ENCODE measurements around the gene GPC6. TPM values are rescaled to one million over a fixed set of nuclear protein-coding genes. Genes with fewer than 3 reads are reported as not detected.

The GPC6 gene
- total and polyA plus RNA-seq, 12 donors = 0.15 to 5.4 (median 2.5) TPM

DNA sequence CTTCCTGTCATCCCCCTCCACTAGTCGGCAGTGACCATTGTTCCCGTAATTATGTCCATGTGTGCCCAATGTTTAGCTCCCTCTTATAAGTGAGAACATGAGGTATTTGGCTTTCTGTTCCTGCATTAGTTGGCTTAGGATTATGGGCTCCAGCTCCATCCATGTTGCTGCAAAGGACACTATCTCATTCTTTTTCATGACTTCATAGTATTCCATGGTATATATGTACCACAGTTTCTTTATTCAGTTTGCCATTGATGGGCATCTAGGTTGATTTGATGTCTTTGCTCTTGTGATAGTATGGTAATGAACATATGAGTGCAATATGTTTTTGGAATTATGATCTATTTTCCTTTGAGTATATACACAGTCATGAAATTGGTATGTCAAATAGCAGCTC, 730.8 kb downstream of the GPC6 start:
- Histone ChIP-seq H3K36me3 (no peaks in the 10 kb centered on the region), H3K27ac (no peak overlapping the region), H3K4me3 (no peak overlapping the region), H3K9me3 (peaks cover 0 to 12% (median 0%) of the 10 kb centered on the region in 11 donors), H3K27me3 (no peaks in the 10 kb centered on the region), H3K4me1 (no peaks in the 10 kb centered on the region)
- TF ChIP-seq, protein P1, sequence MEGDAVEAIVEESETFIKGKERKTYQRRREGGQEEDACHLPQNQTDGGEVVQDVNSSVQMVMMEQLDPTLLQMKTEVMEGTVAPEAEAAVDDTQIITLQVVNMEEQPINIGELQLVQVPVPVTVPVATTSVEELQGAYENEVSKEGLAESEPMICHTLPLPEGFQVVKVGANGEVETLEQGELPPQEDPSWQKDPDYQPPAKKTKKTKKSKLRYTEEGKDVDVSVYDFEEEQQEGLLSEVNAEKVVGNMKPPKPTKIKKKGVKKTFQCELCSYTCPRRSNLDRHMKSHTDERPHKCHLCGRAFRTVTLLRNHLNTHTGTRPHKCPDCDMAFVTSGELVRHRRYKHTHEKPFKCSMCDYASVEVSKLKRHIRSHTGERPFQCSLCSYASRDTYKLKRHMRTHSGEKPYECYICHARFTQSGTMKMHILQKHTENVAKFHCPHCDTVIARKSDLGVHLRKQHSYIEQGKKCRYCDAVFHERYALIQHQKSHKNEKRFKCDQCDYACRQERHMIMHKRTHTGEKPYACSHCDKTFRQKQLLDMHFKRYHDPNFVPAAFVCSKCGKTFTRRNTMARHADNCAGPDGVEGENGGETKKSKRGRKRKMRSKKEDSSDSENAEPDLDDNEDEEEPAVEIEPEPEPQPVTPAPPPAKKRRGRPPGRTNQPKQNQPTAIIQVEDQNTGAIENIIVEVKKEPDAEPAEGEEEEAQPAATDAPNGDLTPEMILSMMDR (IDR thresholded peaks at IDR 0.05) = no peak
- intact Hi-C loops (cut with DNase I) = no loop called here
- 94 to 97% methylated on average over 2 of the region's 2 CpGs for WGBS, 2 donors
- DNase-seq = no peak
- no peak for ATAC-seq

DNA sequence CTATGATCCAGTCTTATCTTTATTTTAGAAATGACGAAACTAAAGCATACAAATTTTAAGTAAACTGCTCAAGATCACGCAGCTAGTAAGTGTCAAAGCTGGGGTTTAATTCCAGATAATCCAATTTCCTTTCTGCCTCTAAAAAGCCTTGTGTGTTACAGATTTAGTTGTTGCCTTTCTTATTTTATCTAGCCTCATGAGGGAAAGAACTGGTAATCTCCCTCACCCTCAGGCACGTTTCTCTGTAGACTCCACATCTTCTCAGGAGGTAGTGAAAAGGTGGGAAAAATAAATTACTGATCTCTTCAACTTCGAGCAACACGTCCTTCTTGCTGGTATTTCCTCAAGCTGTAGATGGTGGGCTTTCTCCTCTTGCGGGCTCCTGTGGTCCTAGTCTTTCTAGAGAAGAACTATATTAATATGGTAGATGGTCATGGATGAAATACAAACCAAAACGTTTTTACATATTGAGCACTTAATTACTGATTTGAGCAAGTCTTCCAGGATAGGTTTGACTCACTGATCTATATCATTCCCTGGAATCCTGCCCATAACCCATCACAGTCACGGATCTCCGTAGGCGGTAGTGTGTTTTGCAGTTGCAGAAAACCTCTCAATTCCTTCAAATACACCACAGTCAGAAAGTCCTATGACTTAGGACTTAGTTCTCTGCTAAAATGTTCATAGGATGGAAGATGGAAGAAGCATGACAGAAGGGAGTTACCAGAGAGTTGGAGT, 733.4 kb downstream of the GPC6 start:
- Histone ChIP-seq H3K27ac (no peak overlapping the region), H3K9me3 (peaks cover 0 to 12% (median 0%) of the 10 kb centered on the region in 11 donors), H3K27me3 (no peaks in the 10 kb centered on the region), H3K4me1 (no peaks in the 10 kb centered on the region), H3K36me3 (no peaks in the 10 kb centered on the region), H3K4me3 (no peak overlapping the region)
- WGBS, 2 donors = 76 to 83% methylated on average over 10 of the region's 10 CpGs
- intact Hi-C loops (cut with DNase I) = no loop called here
- ATAC-seq (no peak), DNase-seq (no peak)
- TF ChIP-seq, protein P1 (IDR thresholded peaks at IDR 0.05) = no peak

DNA sequence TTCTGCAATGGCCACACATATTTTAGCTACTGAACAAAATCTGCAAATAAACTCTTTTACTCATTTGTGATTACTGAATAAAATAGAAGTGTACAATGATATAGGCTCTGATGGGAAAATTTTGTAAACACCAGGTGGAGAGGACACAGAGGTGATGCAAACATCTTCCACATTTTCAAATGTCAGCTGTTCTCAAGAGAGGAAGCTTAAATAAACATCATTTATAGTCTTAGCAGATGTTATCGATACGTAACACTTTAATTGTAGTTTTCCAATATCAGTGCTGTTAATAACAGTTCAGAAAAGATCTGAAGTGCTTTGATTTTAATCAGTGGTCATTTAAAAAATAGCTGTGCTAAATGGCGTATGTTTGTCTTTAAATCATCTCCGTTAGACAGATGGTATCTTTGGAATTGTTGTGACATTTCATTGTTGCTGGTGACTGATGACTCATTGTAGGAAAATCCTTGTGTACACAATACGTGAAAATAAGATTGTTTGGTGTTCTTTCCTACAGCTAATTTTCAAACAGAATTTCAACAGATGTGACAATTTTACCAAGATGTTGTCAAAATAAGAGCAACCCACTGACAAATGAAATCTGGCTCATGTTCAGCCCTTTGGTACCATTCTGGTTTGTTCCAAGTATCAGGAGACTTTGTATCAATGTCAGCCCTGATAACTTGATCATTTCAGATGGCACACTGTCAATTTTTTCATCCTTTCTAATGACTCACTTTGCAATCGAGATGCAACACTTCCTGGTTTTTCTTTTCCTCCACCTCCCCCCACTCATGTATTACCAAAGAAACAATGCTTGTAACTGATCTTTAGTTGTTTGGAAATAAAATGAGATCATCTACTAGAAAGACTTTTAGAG, 736.9 kb downstream of the GPC6 start:
- peaks cover 0 to 4% (median 0%) of the 10 kb centered on the region in 11 donors for H3K9me3 ChIP-seq
- H3K4me1 ChIP-seq = no peaks in the 10 kb centered on the region
- no peaks in the 10 kb centered on the region for H3K36me3 ChIP-seq
- ATAC-seq (no peak), DNase-seq (no peak)
- TF ChIP-seq, protein P1 (IDR thresholded peaks at IDR 0.05) = no peak
- H3K4me3 ChIP-seq = no peak overlapping the region
- WGBS, 2 donors = 51 to 59% methylated on average over 6 of the region's 6 CpGs
- intact Hi-C loops (cut with DNase I) = no loop called here
- no peak overlapping the region for H3K27ac ChIP-seq
- H3K27me3 ChIP-seq = no peaks in the 10 kb centered on the region

DNA sequence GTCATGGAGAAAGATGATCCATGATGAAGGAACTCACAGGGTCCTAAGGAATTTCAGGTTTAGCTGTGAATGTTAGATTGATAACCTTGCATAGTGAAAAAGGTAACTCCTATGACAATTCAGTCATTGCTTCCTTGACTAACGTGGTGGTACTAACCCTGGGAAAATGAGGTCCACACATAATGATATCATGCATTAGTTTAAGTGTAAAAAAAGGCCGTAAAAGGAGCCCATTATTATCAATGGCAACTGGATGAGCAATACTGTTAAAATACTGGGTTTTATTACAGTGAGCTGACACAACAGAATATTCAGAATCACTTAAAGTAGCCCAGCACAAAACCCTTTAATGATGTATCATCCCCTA, 737.5 kb downstream of the GPC6 start:
- Histone ChIP-seq H3K4me3 (no peak overlapping the region), H3K27ac (no peak overlapping the region), H3K27me3 (no peaks in the 10 kb centered on the region), H3K9me3 (peaks cover 0 to 4% (median 0%) of the 10 kb centered on the region in 11 donors), H3K4me1 (no peaks in the 10 kb centered on the region), H3K36me3 (no peaks in the 10 kb centered on the region)
- WGBS, 2 donors = 72 to 77% methylated on average over 2 of the region's 2 CpGs
- intact Hi-C loops (cut with DNase I) = no loop called here
- TF ChIP-seq, protein P1 (IDR thresholded peaks at IDR 0.05) = no peak
- DNase-seq = no peak
- no peak for ATAC-seq

Measured in heart right ventricle (tissue), 16 donors.